Neural crest cell (in vitro differentiated cells): ENCODE results near the gene ABCC2. TPM values are rescaled to one million over a fixed set of nuclear protein-coding genes. Genes with fewer than 3 reads are reported as not detected.
A peak's percentile ranks its signal among the peaks of the same experiment; 100 is the strongest.

Source experiments
- DNase-seq: peaks from one replicate; pipeline ENCODE4 v3.0.0; 2021; ENCODE audit warnings: low read depth, mixed read lengths, low spot score
- H3K27ac Mint-ChIP-seq: one replicate; pipeline ENCODE4 v1.8.0; 2021; ENCODE audit warnings: mild to moderate bottlenecking, mixed read lengths; ENCODE audit not compliant: unreplicated experiment
- H3K27me3 Mint-ChIP-seq: 2 replicates; pipeline ENCODE4 v1.8.0; 2021; ENCODE audit warnings: low read depth, mild to moderate bottlenecking, mixed read lengths
- H3K36me3 Mint-ChIP-seq: 2 replicates; pipeline ENCODE4 v1.8.0; 2021; ENCODE audit warnings: low read depth, mild to moderate bottlenecking, mixed read lengths
- H3K4me1 Mint-ChIP-seq: 2 replicates; pipeline ENCODE4 v1.8.0; 2021; ENCODE audit warnings: mixed read lengths
- H3K4me3 Mint-ChIP-seq: one replicate; pipeline ENCODE4 v1.8.0; 2021; ENCODE audit warnings: mild to moderate bottlenecking, mixed read lengths
- H3K9me3 Mint-ChIP-seq: 2 replicates; pipeline ENCODE4 v1.8.0; 2021; ENCODE audit warnings: mixed read lengths
- total RNA-seq: library from RNA; stranded (reverse); gene quantifications from 2 replicates; pipeline ENCODE4 v1.2.1, GENCODE V29; 2021
- TF ChIP-seq, protein P1 (sequence below): fragments of 200-600 bp; sonication (generic); conservative IDR thresholded peaks from 2 replicates; pipeline ENCODE4 v1.5.0; 2021; ENCODE audit warnings: antibody characterized with exemption, mild to moderate bottlenecking

Gene ABCC2
- total RNA-seq, 1 donor from 2014 or later, result 5.9 TPM

DNA sequence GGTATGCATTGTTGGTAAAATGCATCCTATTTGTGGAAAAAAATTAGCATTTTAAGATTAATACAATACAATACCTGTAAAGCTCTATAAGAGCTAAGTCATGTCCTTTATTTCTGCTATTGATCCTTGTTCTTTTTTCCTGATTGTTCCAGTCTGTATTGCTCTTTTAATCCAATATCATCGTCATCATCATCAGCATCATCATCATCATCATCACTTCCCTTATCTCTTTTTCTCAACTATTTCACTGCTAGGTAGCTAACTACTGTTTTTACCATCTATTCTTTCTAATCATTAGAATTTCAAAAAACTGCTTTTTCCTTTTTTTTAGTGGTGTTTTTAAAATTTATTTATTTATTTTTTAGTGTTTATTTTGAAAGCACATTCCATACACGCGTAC is 71.2 kb downstream of the ABCC2 start:
- Mint-ChIP-seq H3K27ac (no peak overlapping the region), H3K4me3 (no peak overlapping the region), H3K9me3 (no peaks in the 10 kb centered on the region), H3K36me3 (no peaks in the 10 kb centered on the region), H3K27me3 (no peaks in the 10 kb centered on the region), H3K4me1 (peaks cover 4% of the 10 kb centered on the region)
- no peak for DNase-seq
- TF ChIP-seq, protein P1, sequence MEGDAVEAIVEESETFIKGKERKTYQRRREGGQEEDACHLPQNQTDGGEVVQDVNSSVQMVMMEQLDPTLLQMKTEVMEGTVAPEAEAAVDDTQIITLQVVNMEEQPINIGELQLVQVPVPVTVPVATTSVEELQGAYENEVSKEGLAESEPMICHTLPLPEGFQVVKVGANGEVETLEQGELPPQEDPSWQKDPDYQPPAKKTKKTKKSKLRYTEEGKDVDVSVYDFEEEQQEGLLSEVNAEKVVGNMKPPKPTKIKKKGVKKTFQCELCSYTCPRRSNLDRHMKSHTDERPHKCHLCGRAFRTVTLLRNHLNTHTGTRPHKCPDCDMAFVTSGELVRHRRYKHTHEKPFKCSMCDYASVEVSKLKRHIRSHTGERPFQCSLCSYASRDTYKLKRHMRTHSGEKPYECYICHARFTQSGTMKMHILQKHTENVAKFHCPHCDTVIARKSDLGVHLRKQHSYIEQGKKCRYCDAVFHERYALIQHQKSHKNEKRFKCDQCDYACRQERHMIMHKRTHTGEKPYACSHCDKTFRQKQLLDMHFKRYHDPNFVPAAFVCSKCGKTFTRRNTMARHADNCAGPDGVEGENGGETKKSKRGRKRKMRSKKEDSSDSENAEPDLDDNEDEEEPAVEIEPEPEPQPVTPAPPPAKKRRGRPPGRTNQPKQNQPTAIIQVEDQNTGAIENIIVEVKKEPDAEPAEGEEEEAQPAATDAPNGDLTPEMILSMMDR, result no peak

DNA sequence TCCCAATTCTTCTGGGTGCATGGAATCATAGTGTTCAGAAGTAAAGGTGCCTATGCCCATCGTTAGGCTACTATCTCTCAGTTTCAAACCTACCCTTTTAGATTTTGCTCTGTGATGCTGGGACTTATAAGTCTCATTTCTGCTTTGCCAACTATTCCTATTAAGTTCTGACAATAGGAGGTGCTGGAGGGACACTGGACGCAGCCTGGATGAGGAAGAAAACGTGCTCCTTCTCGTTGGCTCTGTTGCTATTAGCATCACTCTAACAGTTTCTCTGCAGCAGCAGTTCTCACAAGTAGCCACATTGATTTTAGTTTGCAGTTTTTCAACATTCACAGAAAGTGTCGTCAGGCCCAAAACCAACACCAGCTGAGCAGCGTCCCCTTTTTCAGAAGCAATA is 72.4 kb downstream of the ABCC2 start:
- Mint-ChIP-seq H3K4me3 (no peak overlapping the region), H3K9me3 (no peaks in the 10 kb centered on the region), H3K4me1 (peaks cover 4% of the 10 kb centered on the region), H3K36me3 (no peaks in the 10 kb centered on the region), H3K27ac (no peak overlapping the region), H3K27me3 (no peaks in the 10 kb centered on the region)
- TF ChIP-seq, protein P1, result peak; percentile 58
- DNase-seq, result no peak

DNA sequence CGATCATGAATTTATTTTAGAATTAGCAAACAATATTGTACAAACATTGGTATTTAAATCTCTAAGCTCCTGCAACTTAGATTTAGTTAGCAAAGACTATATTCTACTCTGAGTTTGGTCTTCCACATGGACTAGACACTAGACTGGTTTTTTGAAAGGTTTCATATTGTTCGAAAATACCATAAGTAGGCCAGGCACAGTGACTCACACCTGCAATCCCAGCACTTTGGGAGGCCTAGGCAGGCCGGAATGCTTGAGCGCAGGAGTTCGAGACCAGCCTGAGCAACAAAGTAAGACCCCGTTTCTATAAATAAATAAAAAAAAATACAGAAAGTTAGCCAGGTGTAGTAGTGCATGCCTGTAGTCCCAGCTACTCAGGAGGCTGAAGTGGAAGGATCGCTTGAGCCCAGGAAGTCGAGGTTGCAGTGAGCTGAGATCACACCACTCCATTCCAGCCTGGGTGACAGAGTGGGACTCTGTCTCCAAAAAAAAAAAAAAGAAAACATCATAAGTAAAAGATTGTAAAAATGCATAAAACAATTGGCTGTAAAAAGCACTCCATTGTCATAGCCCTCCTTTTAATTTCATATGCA is 73.1 kb downstream of the ABCC2 start:
- TF ChIP-seq, protein P1, result no peak
- H3K27me3 Mint-ChIP-seq, result no peaks in the 10 kb centered on the region
- H3K4me3 Mint-ChIP-seq, result no peak overlapping the region
- no peak for DNase-seq
- peaks cover 4% of the 10 kb centered on the region for H3K4me1 Mint-ChIP-seq
- no peaks in the 10 kb centered on the region for H3K36me3 Mint-ChIP-seq
- H3K27ac Mint-ChIP-seq, result no peak overlapping the region
- H3K9me3 Mint-ChIP-seq, result no peaks in the 10 kb centered on the region

DNA sequence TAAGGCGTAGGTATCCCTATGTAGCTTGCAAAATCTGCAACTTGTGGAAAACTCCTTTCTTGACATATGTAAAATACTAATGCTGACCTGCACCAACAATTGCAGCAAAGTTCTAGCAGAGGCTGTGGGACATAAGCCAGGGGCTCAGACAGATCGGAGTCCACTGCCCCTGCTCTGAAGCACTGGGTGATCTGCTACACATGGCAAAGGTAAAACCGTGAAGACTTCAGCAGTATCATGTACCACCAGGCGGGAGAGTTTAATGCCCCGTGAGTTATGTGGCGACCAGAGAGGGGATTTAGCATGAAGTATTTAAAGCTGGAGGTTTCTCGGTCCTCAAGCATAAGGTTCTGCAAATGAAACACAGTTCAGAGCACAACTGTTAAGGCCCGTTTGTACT is 76.4 kb downstream of the ABCC2 start:
- no peak overlapping the region for H3K4me3 Mint-ChIP-seq
- H3K4me1 Mint-ChIP-seq, result peaks cover 4% of the 10 kb centered on the region
- no peaks in the 10 kb centered on the region for H3K9me3 Mint-ChIP-seq

DNA sequence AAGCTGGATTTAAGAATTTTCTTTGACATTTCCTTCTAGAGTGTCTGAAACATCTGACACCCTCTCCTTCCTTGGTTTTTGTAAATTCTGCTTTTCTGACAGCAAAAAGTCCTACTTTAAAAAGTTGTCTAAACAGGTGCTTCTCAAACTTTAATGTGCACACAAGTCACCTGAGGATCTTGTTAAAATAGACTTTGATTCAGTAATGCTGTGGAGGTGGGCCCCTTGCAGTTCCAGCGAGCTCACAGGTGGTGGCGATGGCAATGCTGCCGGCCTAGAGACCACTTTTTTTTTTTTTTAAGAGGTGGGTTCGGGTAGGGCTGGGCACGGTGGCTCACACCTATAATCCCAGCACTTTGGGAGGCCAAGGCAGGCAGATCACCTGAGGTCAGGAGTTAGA is 77.1 kb downstream of the ABCC2 start:
- Mint-ChIP-seq H3K4me3 (no peak overlapping the region), H3K36me3 (no peaks in the 10 kb centered on the region), H3K4me1 (peaks cover 4% of the 10 kb centered on the region), H3K27ac (no peak overlapping the region), H3K9me3 (no peaks in the 10 kb centered on the region), H3K27me3 (peaks cover 4% of the 10 kb centered on the region)
- TF ChIP-seq, protein P1, result peak; percentile 44
- no peak for DNase-seq

More for the DNA sequence above, 76.4 kb downstream of the ABCC2 start:
- Mint-ChIP-seq H3K36me3 (no peaks in the 10 kb centered on the region), H3K27ac (no peak overlapping the region), H3K27me3 (no peaks in the 10 kb centered on the region)
- no peak for DNase-seq
- TF ChIP-seq, protein P1, result no peak
